GM21367 (cell line): ENCODE measurements around the gene RTCA.

Experiments used
- ATAC-seq: cut with Tn5 transposase; IDR thresholded peaks from one replicate; pipeline ENCODE4 v1.9.1; 2021; ENCODE audit not compliant: unreplicated experiment

Gene RTCA

GRCh38 chr1:100340494-100340893 is 74.5 kb downstream of the RTCA start:
- no peak for ATAC-seq

- no peak for ATAC-seq
These were observed 76.3 kb downstream of the RTCA start for GRCh38 chr1:100342348-100342747.
